GM23338 (cell line): ENCODE measurements around the gene GHR. TPM values are rescaled to one million over a fixed set of nuclear protein-coding genes. Genes with fewer than 3 reads are reported as not detected.

ENCODE experiments used
- ATAC-seq: fragments of 200-7000 bp; cut with Tn5 transposase; 3 replicates; pipeline ENCODE4 v1.9.1; 2020
- DNase-seq: peaks from one replicate; pipeline ENCODE4 v3.0.0-alpha.2; 2015; ENCODE audit warnings: low spot score
- H2AFZ ChIP-seq: fragments of 200-600 bp; sonication (generic); 2 replicates; pipeline ENCODE4 v1.8.0; 2016; ENCODE audit warnings: antibody characterized with exemption, mild to moderate bottlenecking, moderate library complexity
- H3F3A ChIP-seq: fragments of 200-600 bp; sonication (generic); replicated peaks from 2 replicates; pipeline ENCODE4 v1.8.0; 2017; ENCODE audit warnings: antibody characterized with exemption, mixed run types, low read depth
- H3K27ac ChIP-seq: fragments of 200-600 bp; sonication (generic); 2 replicates; pipeline ENCODE4 v1.6.1; 2016; ENCODE audit warnings: low read depth
- H3K27me3 ChIP-seq: fragments of 200-600 bp; sonication (generic); 2 replicates; pipeline ENCODE4 v1.8.0; 2016; ENCODE audit warnings: mild to moderate bottlenecking, mixed run types, moderate library complexity; ENCODE audit not compliant: insufficient read depth
- H3K36me3 ChIP-seq: fragments of 200-600 bp; sonication (generic); 2 replicates; pipeline ENCODE4 v1.8.0; 2016; ENCODE audit warnings: mild to moderate bottlenecking; ENCODE audit not compliant: insufficient read depth
- H3K4me1 ChIP-seq: fragments of 200-600 bp; sonication (generic); 2 replicates; pipeline ENCODE4 v1.8.0; 2016; ENCODE audit warnings: mild to moderate bottlenecking, moderate library complexity; ENCODE audit not compliant: insufficient read depth
- H3K4me2 ChIP-seq: fragments of 200-600 bp; sonication (generic); 2 replicates; pipeline ENCODE4 v1.7.1; 2017; ENCODE audit warnings: mixed run types
- H3K4me3 ChIP-seq: fragments of 200-600 bp; sonication (generic); 2 replicates; pipeline ENCODE4 v1.6.1; 2016; ENCODE audit warnings: mixed run types
- H3K79me2 ChIP-seq: fragments of 200-600 bp; sonication (generic); replicated peaks from 2 replicates; pipeline ENCODE4 v1.8.0; 2017; ENCODE audit warnings: mild to moderate bottlenecking; ENCODE audit not compliant: insufficient read depth
- H3K9me2 ChIP-seq: fragments of 200-600 bp; sonication (generic); 2 replicates; pipeline ENCODE4 v1.8.0; 2017; ENCODE audit not compliant: insufficient read depth
- H4K20me1 ChIP-seq: fragments of 200-600 bp; sonication (generic); replicated peaks from 2 replicates; pipeline ENCODE4 v1.8.0; 2017; ENCODE audit warnings: mild to moderate bottlenecking; ENCODE audit not compliant: insufficient read depth
- H3K27ac Mint-ChIP-seq: 2 replicates; pipeline ENCODE4 v1.8.0; 2020; ENCODE audit warnings: inconsistent platforms, mild to moderate bottlenecking, moderate library complexity, mixed read lengths
- H3K27me3 Mint-ChIP-seq: 3 replicates; pipeline ENCODE4 v1.8.0; 2022; ENCODE audit warnings: low read depth, mild to moderate bottlenecking, moderate library complexity, mixed read lengths, inconsistent platforms; ENCODE audit not compliant: insufficient read depth, poor library complexity
- H3K36me3 Mint-ChIP-seq: 3 replicates; pipeline ENCODE4 v1.8.0; 2021; ENCODE audit warnings: low read depth, mild to moderate bottlenecking, inconsistent platforms, moderate library complexity, mixed read lengths
- H3K4me1 Mint-ChIP-seq: 3 replicates; pipeline ENCODE4 v1.8.0; 2020; ENCODE audit warnings: mild to moderate bottlenecking, inconsistent platforms, mixed read lengths
- H3K4me3 Mint-ChIP-seq: 3 replicates; pipeline ENCODE4 v1.8.0; 2021; ENCODE audit warnings: moderate library complexity, mild to moderate bottlenecking, inconsistent platforms, mixed read lengths
- H3K9me3 Mint-ChIP-seq: 3 replicates; pipeline ENCODE4 v1.8.0; 2020; ENCODE audit warnings: moderate library complexity, mild to moderate bottlenecking, inconsistent platforms, mixed read lengths
- CREB1 ChIP-seq: fragments of 250-450 bp; sonication (Bioruptor Pico); IDR thresholded peaks from 2 replicates; pipeline ENCODE4 v1.5.0; 2020; ENCODE audit warnings: low read depth, mild to moderate bottlenecking, moderate library complexity
- CTCF ChIP-seq, 2 experiments: fragments of 200-600 bp in 1 of 2; sonication (generic) in 1 of 2; conservative IDR thresholded peaks; 2 replicates each; pipeline versions ENCODE4 v1.5.1 to v1.6.1; 2016 to 2017; ENCODE audit warnings: antibody characterized with exemption in 2 of 2, low read depth in 2 of 2, mild to moderate bottlenecking in 2 of 2, moderate library complexity in 1 of 2
- ETS1 ChIP-seq: IDR thresholded peaks from 2 replicates; pipeline ENCODE4 v1.6.1; 2016; ENCODE audit warnings: antibody characterized with exemption
- EZH2 ChIP-seq: fragments of 200-600 bp; sonication (generic); IDR thresholded peaks from one replicate; pipeline ENCODE4 v1.8.0; 2017; ENCODE audit warnings: antibody characterized with exemption, mild to moderate bottlenecking, low read depth; ENCODE audit not compliant: unreplicated experiment
- EZH2phosphoT487 ChIP-seq: fragments of 200-600 bp; sonication (generic); IDR thresholded peaks from one replicate; pipeline ENCODE4 v1.8.1; 2018; ENCODE audit warnings: antibody characterized with exemption; ENCODE audit not compliant: unreplicated experiment
- JUNB ChIP-seq: IDR thresholded peaks from one replicate; pipeline ENCODE4 v1.6.1; 2016; ENCODE audit warnings: antibody characterized with exemption; ENCODE audit not compliant: unreplicated experiment
- NANOG ChIP-seq: IDR thresholded peaks from 2 replicates; pipeline ENCODE4 v1.6.1; 2016; ENCODE audit warnings: antibody characterized with exemption, borderline replicate concordance
- POLR2AphosphoS5 ChIP-seq: IDR thresholded peaks from 2 replicates; pipeline ENCODE4 v1.6.1; 2016; ENCODE audit warnings: antibody characterized with exemption, low read depth
- REST ChIP-seq: IDR thresholded peaks from one replicate; pipeline ENCODE4 v1.6.1; 2018; ENCODE audit warnings: antibody characterized with exemption; ENCODE audit not compliant: unreplicated experiment
- STAT1 ChIP-seq: IDR thresholded peaks from one replicate; pipeline ENCODE4 v1.6.1; 2016; ENCODE audit warnings: antibody characterized with exemption; ENCODE audit not compliant: unreplicated experiment
- ZNF114 ChIP-seq: fragments of 250-450 bp; sonication (Bioruptor Pico); IDR thresholded peaks from 2 replicates; pipeline ENCODE4 v1.5.0; 2020; ENCODE audit warnings: mild to moderate bottlenecking, moderate library complexity
- ZNF331 ChIP-seq: fragments of 250-450 bp; sonication (Bioruptor Pico); IDR thresholded peaks from 2 replicates; pipeline ENCODE4 v1.5.0; 2020; ENCODE audit warnings: low read depth, mild to moderate bottlenecking, moderate library complexity
- ZNF462 ChIP-seq: fragments of 250-450 bp; sonication (Bioruptor Pico); IDR thresholded peaks from 2 replicates; pipeline ENCODE4 v1.5.0; 2020; ENCODE audit warnings: mild to moderate bottlenecking, moderate library complexity
- polyA plus RNA-seq: library from polyadenylated mRNA; unstranded; fragments of >200 nt; fragmentation: Nextera tagmentation; extraction: Ambion mirVana; gene quantifications from 2 replicates; pipeline ENCODE4 v1.2.1, GENCODE V29; 2016
- total RNA-seq: library from RNA; depleted of rRNA; stranded (reverse); fragments of >200 nt; shearing (Covaris generic); gene quantifications from 2 replicates; pipeline ENCODE4 v1.2.3, GENCODE V29; 2014

Gene GHR
- total and polyA plus RNA-seq, 2 experiments from 2014 or later: 0.21 to 1.9 TPM

GRCh38 chr5:42760426-42760825 lies 337.2 kb downstream of the GHR start:
- Histone ChIP-seq H3K4me2 (no peak overlapping the region), H2AFZ (no peak overlapping the region), H3K79me2 (no peaks in the 10 kb centered on the region; the same call in 1 of the 2 replicates), H3K27ac (no peak overlapping the region), H3K9me2 (no peaks in the 10 kb centered on the region), H3K4me3 (no peak overlapping the region), H4K20me1 (no peaks in the 10 kb centered on the region), H3K36me3 (no peaks in the 10 kb centered on the region), H3K4me1 (peaks cover 5% of the 10 kb centered on the region), H3F3A (no peaks in the 10 kb centered on the region), H3K27me3 (no peaks in the 10 kb centered on the region)
- no peaks in the 10 kb centered on the region; the same call in 2 of the 3 replicates for H3K9me3 Mint-ChIP-seq
- peaks cover 38% of the 10 kb centered on the region; the same call in 2 of the 3 replicates for H3K36me3 Mint-ChIP-seq
- no peaks in the 10 kb centered on the region for H3K27me3 Mint-ChIP-seq
- no peak for TF ChIP-seq STAT1
- no peak for TF ChIP-seq ZNF462 (CRISPR knock-in tag)
- no peak for TF ChIP-seq CTCF (conservative IDR thresholded peaks at IDR 0.05; ENCODE audit: low read depth in 2 of 2)
- no peak for TF ChIP-seq NANOG
- TF ChIP-seq ZNF114: no peak
- TF ChIP-seq POLR2AphosphoS5: no peak
- no peak for TF ChIP-seq JUNB
- TF ChIP-seq EZH2: no peak
- no peak for TF ChIP-seq ZNF331 (CRISPR knock-in tag)
- TF ChIP-seq REST: no peak
- no peak for TF ChIP-seq ETS1
- no peak for TF ChIP-seq CREB1 (CRISPR knock-in tag)
- TF ChIP-seq EZH2phosphoT487: no peak
- no peak overlapping the region for H3K4me3 Mint-ChIP-seq
- H3K4me1 Mint-ChIP-seq: peaks cover 11% of the 10 kb centered on the region; the same call in 2 of the 3 replicates
- ATAC-seq (no peak), DNase-seq (no peak)
- no peak overlapping the region for H3K27ac Mint-ChIP-seq
